CD14-positive monocyte (primary cell): ENCODE data around the gene GPC6. TPM values are rescaled to one million over a fixed set of nuclear protein-coding genes. Genes with fewer than 3 reads are reported as not detected.

Experiments
- DNase-seq, 3 donors: peaks; one replicate each; pipeline ENCODE4 v3.0.0-alpha.2; 2011 to 2022
- H2AFZ ChIP-seq: 2 replicates; pipeline ENCODE4 v1.6.0; 2012; ENCODE audit warnings: mild to moderate bottlenecking, low read depth, low read length, inconsistent platforms; ENCODE audit not compliant: insufficient read depth, poor library complexity, severe bottlenecking
- H3K27ac ChIP-seq, 2 donors: 1 replicate in 1 of 2; 2 replicates in 1 of 2; pipeline ENCODE4 v1.5.1; 2012 to 2013; ENCODE audit warnings: low read length in 2 of 2, control low read depth in 1 of 2, inconsistent platforms in 1 of 2, low read depth in 1 of 2, mild to moderate bottlenecking in 1 of 2
- H3K27me3 ChIP-seq, 2 donors: one replicate each; pipeline versions ENCODE4 v1.6.0 to v1.6.1; 2011 to 2013; ENCODE audit warnings: low read length in 2 of 2; ENCODE audit not compliant: control insufficient read depth in 2 of 2, insufficient read depth in 2 of 2
- H3K36me3 ChIP-seq, 2 donors: replicated peaks in 1 of 2; 1 replicate in 1 of 2; 2 replicates in 1 of 2; pipeline versions ENCODE4 v1.5.1 to v1.6.1; 2012 to 2013; ENCODE audit warnings: low read length in 2 of 2, control low read depth in 1 of 2, inconsistent platforms in 1 of 2, mild to moderate bottlenecking in 1 of 2; ENCODE audit not compliant: insufficient read depth in 2 of 2, control insufficient read depth in 1 of 2
- H3K4me1 ChIP-seq, 2 donors: 1 replicate in 1 of 2; 2 replicates in 1 of 2; pipeline versions ENCODE4 v1.5.1 to v1.6.1; 2012 to 2013; ENCODE audit warnings: low read length in 2 of 2, control low read depth in 1 of 2, inconsistent platforms in 1 of 2, mild to moderate bottlenecking in 1 of 2, moderate library complexity in 1 of 2; ENCODE audit not compliant: insufficient read depth in 2 of 2, control insufficient read depth in 1 of 2
- H3K4me2 ChIP-seq: replicated peaks from 2 replicates; pipeline ENCODE3; 2012; ENCODE audit warnings: low read length, moderate library complexity, mild to moderate bottlenecking; ENCODE audit not compliant: poor library complexity, severe bottlenecking; ENCODE audit errors: extremely low read depth
- H3K4me3 ChIP-seq, 3 experiments: fragments of 200-600 bp in 1 of 3; sonication (generic) in 1 of 3; replicated peaks in 1 of 3; 1 replicate in 2 of 3; 2 replicates in 1 of 3; pipeline ENCODE4 v1.5.1; 2011 to 2013; ENCODE audit warnings: low read length in 3 of 3, mild to moderate bottlenecking in 3 of 3, control low read depth in 2 of 3, low read depth in 2 of 3, inconsistent platforms in 1 of 3, moderate library complexity in 1 of 3
- H3K79me2 ChIP-seq: 2 replicates; pipeline ENCODE4 v1.6.0; 2012; ENCODE audit warnings: mild to moderate bottlenecking, control low read depth, inconsistent platforms, low read length, moderate library complexity; ENCODE audit not compliant: insufficient read depth
- H3K9ac ChIP-seq: 2 replicates; pipeline ENCODE4 v1.6.0; 2017; ENCODE audit warnings: low read length, mild to moderate bottlenecking; ENCODE audit not compliant: insufficient read depth, poor library complexity, severe bottlenecking
- H3K9me3 ChIP-seq, 2 donors: replicated peaks in 1 of 2; 1 replicate in 1 of 2; 2 replicates in 1 of 2; pipeline versions ENCODE4 v1.5.1 to v1.6.1; 2012 to 2013; ENCODE audit warnings: low read length in 2 of 2, control low read depth in 1 of 2; ENCODE audit not compliant: control insufficient read depth in 1 of 2, insufficient read depth in 1 of 2
- H4K20me1 ChIP-seq: 2 replicates; pipeline ENCODE4 v1.6.0; 2012; ENCODE audit warnings: mild to moderate bottlenecking, low read length, control low read depth, moderate library complexity; ENCODE audit not compliant: insufficient read depth
- H3K27ac Mint-ChIP-seq, 7 donors: one replicate each; pipeline ENCODE4 v1.8.0; 2020; ENCODE audit warnings: mild to moderate bottlenecking in 7 of 7, mixed read lengths in 7 of 7, moderate library complexity in 6 of 7, inconsistent platforms in 2 of 7
- H3K27me3 Mint-ChIP-seq, 3 donors: one replicate each; pipeline ENCODE4 v1.8.0; 2021 to 2022; ENCODE audit warnings: low read depth in 3 of 3, mild to moderate bottlenecking in 3 of 3, mixed read lengths in 3 of 3, moderate library complexity in 3 of 3, inconsistent platforms in 1 of 3
- H3K36me3 Mint-ChIP-seq, 2 donors: one replicate each; pipeline ENCODE4 v1.8.0; 2020; ENCODE audit warnings: mixed read lengths in 2 of 2, inconsistent platforms in 1 of 2, mild to moderate bottlenecking in 1 of 2
- H3K4me1 Mint-ChIP-seq: one replicate; pipeline ENCODE4 v1.8.0; 2020; ENCODE audit warnings: mild to moderate bottlenecking, mixed read lengths
- H3K4me3 Mint-ChIP-seq, 2 donors: one replicate each; pipeline ENCODE4 v1.8.0; 2020; ENCODE audit warnings: mild to moderate bottlenecking in 2 of 2, mixed read lengths in 2 of 2, moderate library complexity in 1 of 2
- H3K9me3 Mint-ChIP-seq, 7 donors: one replicate each; pipeline ENCODE4 v1.8.0; 2020 to 2022; ENCODE audit warnings: mixed read lengths in 7 of 7, mild to moderate bottlenecking in 6 of 7, moderate library complexity in 6 of 7, inconsistent platforms in 2 of 7
- CTCF ChIP-seq: fragments of 200-600 bp; IDR thresholded peaks from one replicate; pipeline ENCODE4 v1.8.0; 2022; ENCODE audit warnings: antibody characterized with exemption, mild to moderate bottlenecking
- WGBS: methylation state at CpG from one replicate; pipeline ENCODE4 v1.1.5; 2013; ENCODE audit warnings: missing lambda C conversion rate; ENCODE audit not compliant: insufficient coverage; 5-methylcytosine and 5-hydroxymethylcytosine counted together
- intact Hi-C, 2 donors: fragments of 100-400 bp; cut with micrococcal nuclease; formaldehyde crosslinking; loops; one replicate each; pipeline versions ENCODE4 v1.15.0 to v1.15.1; 2023
- polyA plus RNA-seq, 3 donors: library from polyadenylated mRNA; depleted of rRNA in 1 of 3; unstranded in 2 of 3; stranded (reverse) in 1 of 3; fragments of 300-500 nt in 2 of 3; fragments of >200 nt in 1 of 3; fragmentation: Illumina TruSeq in 2 of 3; gene quantifications; 1 replicate in 2 of 3; 2 replicates in 1 of 3; pipeline ENCODE4 v1.2.3, GENCODE V29; 2012 to 2021

Gene GPC6
- polyA plus RNA-seq, 3 donors = not detected

DNA sequence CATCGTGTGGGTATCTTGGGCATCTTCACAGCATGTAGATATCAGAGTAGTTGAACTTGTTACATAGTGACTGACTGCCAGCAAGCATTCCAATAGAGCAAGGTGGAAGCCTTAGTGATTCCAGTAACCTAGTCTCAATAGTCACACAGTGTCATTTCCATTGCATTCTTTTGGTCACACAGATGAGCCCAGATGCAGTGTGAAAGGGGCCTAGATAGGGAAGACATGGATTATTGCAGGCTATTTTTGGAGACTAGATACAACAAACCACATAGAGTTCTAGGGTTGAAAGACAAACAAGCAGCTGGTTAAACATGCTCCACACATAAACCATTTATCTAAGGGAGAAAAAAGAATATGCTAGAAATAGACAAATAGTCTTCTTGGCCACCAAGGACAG lies 699.4 kb downstream of the GPC6 start:
- no peak overlapping the region for H3K4me3 Mint-ChIP-seq
- Histone ChIP-seq H3K79me2 (no peaks in the 10 kb centered on the region), H2AFZ (no peak overlapping the region), H3K4me2 (no peak overlapping the region), H3K4me3 (no peak overlapping the region), H3K9ac (no peak overlapping the region), H3K27me3 (no peaks in the 10 kb centered on the region), H3K27ac (no peak overlapping the region), H4K20me1 (no peaks in the 10 kb centered on the region), H3K36me3 (no peaks in the 10 kb centered on the region), H3K4me1 (no peaks in the 10 kb centered on the region), H3K9me3 (peaks cover 0 to 8% of the 10 kb centered on the region in 2 donors)
- H3K27ac Mint-ChIP-seq = no peak overlapping the region
- DNase-seq = no peak
- no peaks in the 10 kb centered on the region for H3K36me3 Mint-ChIP-seq
- peaks cover 2 to 8% (median 5%) of the 10 kb centered on the region in 7 donors for H3K9me3 Mint-ChIP-seq
- TF ChIP-seq CTCF = no peak
- no peaks in the 10 kb centered on the region for H3K4me1 Mint-ChIP-seq
- intact Hi-C loops = no loop called here
- H3K27me3 Mint-ChIP-seq = no peaks in the 10 kb centered on the region
- no CpG with 5 or more reads among the region's 1 CpG for WGBS

GRCh38 chr13:93926425-93926824 lies 699.8 kb downstream of the GPC6 start:
- intact Hi-C loops = no loop called here
- H3K4me1 Mint-ChIP-seq = no peaks in the 10 kb centered on the region
- H3K4me3 ChIP-seq = no peak overlapping the region
- no peak overlapping the region for H3K27ac Mint-ChIP-seq
- H3K9me3 Mint-ChIP-seq = peaks cover 2 to 7% (median 3%) of the 10 kb centered on the region in 7 donors
- H3K9ac ChIP-seq = no peak overlapping the region
- H3K36me3 ChIP-seq = no peaks in the 10 kb centered on the region
- no peak overlapping the region for H3K4me2 ChIP-seq
- H3K27ac ChIP-seq = no peak overlapping the region
- no peaks in the 10 kb centered on the region for H3K27me3 ChIP-seq
- peaks cover 0 to 3% of the 10 kb centered on the region in 2 donors for H3K9me3 ChIP-seq
- WGBS = no CpG with 5 or more reads among the region's 1 CpG
- H3K27me3 Mint-ChIP-seq = peaks cover 0 to 1% (median 0%) of the 10 kb centered on the region in 3 donors
- no peaks in the 10 kb centered on the region for H3K36me3 Mint-ChIP-seq
- H3K4me3 Mint-ChIP-seq = no peak overlapping the region
- DNase-seq = no peak
- H3K79me2 ChIP-seq = no peaks in the 10 kb centered on the region
- H4K20me1 ChIP-seq = no peaks in the 10 kb centered on the region
- no peak overlapping the region for H2AFZ ChIP-seq
- no peaks in the 10 kb centered on the region for H3K4me1 ChIP-seq
- no peak for TF ChIP-seq CTCF
